HG03196 (cell line): ENCODE data around the gene LRMDA.

ENCODE experiments used
- ATAC-seq: cut with Tn5 transposase; IDR thresholded peaks from one replicate; pipeline ENCODE4 v1.9.1; 2021; ENCODE audit not compliant: unreplicated experiment

Gene LRMDA

GRCh38 chr10:75443362-75443761, 11.9 kb downstream of the LRMDA start:
- ATAC-seq = no peak

- no peak for ATAC-seq
These were observed 13.5 kb downstream of the LRMDA start for GRCh38 chr10:75444781-75445386.

GRCh38 chr10:75446508-75446907, 15.1 kb downstream of the LRMDA start:
- no peak for ATAC-seq

- ATAC-seq = no peak
These were observed 16.7 kb downstream of the LRMDA start for GRCh38 chr10:75448166-75448565.

- no peak for ATAC-seq
These were observed 18.1 kb downstream of the LRMDA start for GRCh38 chr10:75449382-75450074.

GRCh38 chr10:75450075-75450445, 18.6 kb downstream of the LRMDA start:
- ATAC-seq = no peak

GRCh38 chr10:75450644-75451640, 19.5 kb downstream of the LRMDA start:
- ATAC-seq = no peak

GRCh38 chr10:75451831-75452230, 20.4 kb downstream of the LRMDA start:
- no peak for ATAC-seq

GRCh38 chr10:75452997-75453396, 21.6 kb downstream of the LRMDA start:
- ATAC-seq = no peak

GRCh38 chr10:75456122-75456521, 24.7 kb downstream of the LRMDA start:
- no peak for ATAC-seq

GRCh38 chr10:75460059-75460458, 28.6 kb downstream of the LRMDA start:
- ATAC-seq = no peak

GRCh38 chr10:75461672-75462649, 30.5 kb downstream of the LRMDA start:
- no peak for ATAC-seq

GRCh38 chr10:75462865-75463264, 31.4 kb downstream of the LRMDA start:
- ATAC-seq = no peak

GRCh38 chr10:75464478-75465449, 33.3 kb downstream of the LRMDA start:
- ATAC-seq = no peak

- no peak for ATAC-seq
These were observed 34.0 kb downstream of the LRMDA start for GRCh38 chr10:75465450-75465827.

- ATAC-seq = no peak
These were observed 34.6 kb downstream of the LRMDA start for GRCh38 chr10:75466001-75466400.

GRCh38 chr10:75466886-75467285, 35.5 kb downstream of the LRMDA start:
- ATAC-seq = no peak

- ATAC-seq = no peak
These were observed 37.2 kb downstream of the LRMDA start for GRCh38 chr10:75468612-75469005.

- no peak for ATAC-seq
These were observed 37.7 kb downstream of the LRMDA start for GRCh38 chr10:75469006-75469616.
